HepG2 (cell line): Measurements from ENCODE around the gene GNA14. TPM values are rescaled to one million over a fixed set of nuclear protein-coding genes. Genes with fewer than 3 reads are reported as not detected.

Experiments used
- ATAC-seq: fragments of 200-7000 bp; cut with Tn5 transposase; 3 replicates; pipeline ENCODE4 v1.9.1; 2020; ENCODE audit warnings: mild to moderate bottlenecking, moderate library complexity
- BruUV-seq: library from RNA; stranded (reverse); fragments of 400-500 nt; replicated peaks from 2 replicates; lab custom pipeline; 2021; lab: Mats Ljungman, UMichigan
- CTCF ChIA-PET: fragments of 300-600 bp; formaldehyde crosslinking; extraction: SDS; loops from one replicate; lab custom pipeline; 2021; ENCODE audit warnings: low total read pairs, inconsistent platforms, low intra/inter-chr PET ratio; lab: Yijun Ruan, JAX
- POLR2A ChIA-PET: fragments of 350-600 bp; sonication (Branson Sonifier 250); formaldehyde crosslinking; loops from one replicate; lab custom pipeline; 2020; ENCODE audit warnings: antibody characterized with exemption, inconsistent platforms; lab: Yijun Ruan, JAX
- DNase-seq: peaks from one replicate; pipeline ENCODE4 v3.0.0-alpha.2; 2015; ENCODE audit warnings: low spot score
- FAIRE-seq: peaks from 3 replicates; lab custom pipeline; 2011; peaks lifted over from hg19 to GRCh38; lab: Jason Lieb, UNC
- H2AFZ ChIP-seq: one replicate; pipeline ENCODE4 v1.6.1; 2011; ENCODE audit warnings: low read length, inconsistent platforms
- H3K27ac ChIP-seq: fragments of 300-600 bp; 3 replicates; pipeline ENCODE4 v1.8.0; 2011; ENCODE audit warnings: mixed run types, mild to moderate bottlenecking, mixed read lengths, low read length, inconsistent platforms; ENCODE audit not compliant: insufficient read depth; ENCODE audit errors: extremely low read length
- H3K27me3 ChIP-seq, 2 experiments: fragments of 200-600 bp in 1 of 2; 2 replicates in 1 of 2; 3 replicates in 1 of 2; pipeline versions ENCODE4 v1.6.0 to v1.8.0; 2011; ENCODE audit warnings: low read length in 2 of 2, mild to moderate bottlenecking in 2 of 2, moderate library complexity in 2 of 2, inconsistent platforms in 1 of 2; ENCODE audit not compliant: insufficient read depth in 2 of 2, control insufficient read depth in 1 of 2
- H3K36me3 ChIP-seq, 2 experiments: fragments of 200-600 bp in 1 of 2; replicated peaks in 1 of 2; 2 replicates in 1 of 2; 3 replicates in 1 of 2; pipeline versions ENCODE4 v1.5.1 to v1.8.0; 2011; ENCODE audit warnings: low read length in 2 of 2, inconsistent platforms in 1 of 2; ENCODE audit not compliant: insufficient read depth in 2 of 2, control insufficient read depth in 1 of 2
- H3K4me1 ChIP-seq: 2 replicates; pipeline ENCODE4 v1.5.1; 2012; ENCODE audit warnings: low read length, inconsistent platforms; ENCODE audit not compliant: insufficient read depth
- H3K4me2 ChIP-seq: 2 replicates; pipeline ENCODE4 v1.6.0; 2011; ENCODE audit warnings: low read depth, low read length, inconsistent platforms
- H3K4me3 ChIP-seq, 3 experiments: fragments of 200-600 bp in 1 of 3; sonication (generic), shearing (Covaris generic) in 1 of 3; replicated peaks in 1 of 3; 2 replicates each; pipeline ENCODE4 v1.5.1; 2011 to 2016; ENCODE audit warnings: low read length in 3 of 3, inconsistent platforms in 2 of 3, low read depth in 2 of 3, mild to moderate bottlenecking in 2 of 3, control low read depth in 1 of 3, mixed read lengths in 1 of 3; ENCODE audit not compliant: insufficient read depth in 1 of 3
- H3K79me2 ChIP-seq: one replicate; pipeline ENCODE4 v1.6.1; 2011; ENCODE audit warnings: low read length, inconsistent platforms; ENCODE audit not compliant: insufficient read depth
- H3K9ac ChIP-seq: 2 replicates; pipeline ENCODE4 v1.6.0; 2011; ENCODE audit warnings: mild to moderate bottlenecking, low read depth, low read length, inconsistent platforms; ENCODE audit not compliant: insufficient read depth
- H3K9me3 ChIP-seq: 2 replicates; pipeline ENCODE4 v1.5.1; 2012; ENCODE audit warnings: mild to moderate bottlenecking, low read length
- H4K20me1 ChIP-seq: 2 replicates; pipeline ENCODE4 v1.6.0; 2011; ENCODE audit warnings: inconsistent platforms, mild to moderate bottlenecking, low read length, moderate library complexity; ENCODE audit not compliant: insufficient read depth
- AGO2 ChIP-seq: fragments of 200-400 bp; formaldehyde crosslinking; optimal IDR thresholded peaks from 2 replicates; pipeline ENCODE3; 2017; ENCODE audit warnings: mild to moderate bottlenecking, low read depth, low read length, moderate library complexity
- AHR ChIP-seq: IDR thresholded peaks from 2 replicates; pipeline ENCODE4 v1.6.1; 2018; ENCODE audit warnings: missing genetic modification reagents, missing compliant biosample characterization
- CSRNP2 ChIP-seq: sonication (generic); formaldehyde crosslinking; conservative IDR thresholded peaks from 2 replicates; pipeline ENCODE4 v1.8.0; 2022; ENCODE audit warnings: low read depth, missing genetic modification reagents
- E2F1 ChIP-seq: sonication (generic); formaldehyde crosslinking; IDR thresholded peaks from 2 replicates; pipeline ENCODE4 v1.5.0; 2020; ENCODE audit warnings: missing genetic modification reagents
- ELK4 ChIP-seq: sonication (generic); formaldehyde crosslinking; IDR thresholded peaks from 2 replicates; pipeline ENCODE4 v1.9.0; 2021; ENCODE audit warnings: missing genetic modification reagents, borderline replicate concordance
- HES4 ChIP-seq: sonication (generic); formaldehyde crosslinking; IDR thresholded peaks from 2 replicates; pipeline ENCODE4 v1.9.0; 2021; ENCODE audit warnings: mild to moderate bottlenecking, missing genetic modification reagents, borderline replicate concordance
- HHEX ChIP-seq: IDR thresholded peaks from 2 replicates; pipeline ENCODE4 v1.6.1; 2016; ENCODE audit warnings: control low read depth
- MED8 ChIP-seq: sonication (generic); formaldehyde crosslinking; IDR thresholded peaks from 2 replicates; pipeline ENCODE4 v1.8.1; 2023; ENCODE audit warnings: mild to moderate bottlenecking, missing genetic modification reagents; ENCODE audit not compliant: insufficient replicate concordance
- MLXIP ChIP-seq: sonication (generic); formaldehyde crosslinking; IDR thresholded peaks from 2 replicates; pipeline ENCODE4 v1.9.0; 2021; ENCODE audit warnings: missing genetic modification reagents, borderline replicate concordance
- NFATC3 ChIP-seq: sonication (generic); formaldehyde crosslinking; IDR thresholded peaks from 2 replicates; pipeline ENCODE4 v1.5.1; 2020; ENCODE audit warnings: mild to moderate bottlenecking, missing genetic modification reagents
- YY1 ChIP-seq: IDR thresholded peaks from 2 replicates; pipeline ENCODE4 v1.6.1; 2011; ENCODE audit warnings: low read length, low read depth, moderate library complexity, mild to moderate bottlenecking; ENCODE audit not compliant: insufficient read depth, insufficient replicate concordance
- ZNF256 ChIP-seq: sonication (generic); formaldehyde crosslinking; conservative IDR thresholded peaks from 2 replicates; pipeline ENCODE4 v1.4.0; 2020; ENCODE audit warnings: missing genetic modification reagents
- ZNF263 ChIP-seq: sonication (generic); formaldehyde crosslinking; IDR thresholded peaks from 2 replicates; pipeline ENCODE4 v1.4.0; 2020; ENCODE audit warnings: missing genetic modification reagents
- ZNF337 ChIP-seq: sonication (generic); formaldehyde crosslinking; IDR thresholded peaks from 2 replicates; pipeline ENCODE4 v1.5.1; 2020; ENCODE audit warnings: missing genetic modification reagents, low read depth, mild to moderate bottlenecking, borderline replicate concordance
- ZNF619 ChIP-seq: sonication (generic); formaldehyde crosslinking; IDR thresholded peaks from 2 replicates; pipeline ENCODE4 v1.4.0; 2020; ENCODE audit warnings: mild to moderate bottlenecking, missing genetic modification reagents
- ZNF724P ChIP-seq: sonication (generic); formaldehyde crosslinking; IDR thresholded peaks from 2 replicates; pipeline ENCODE4 v1.8.0; 2022; ENCODE audit warnings: missing genetic modification reagents, borderline replicate concordance
- ZNF768 ChIP-seq: sonication (generic); formaldehyde crosslinking; IDR thresholded peaks from 2 replicates; pipeline ENCODE4 v1.4.0; 2020; ENCODE audit warnings: missing genetic modification reagents
- ZNF782 ChIP-seq: sonication (generic); formaldehyde crosslinking; IDR thresholded peaks from 2 replicates; pipeline ENCODE4 v1.4.0; 2020; ENCODE audit warnings: missing genetic modification reagents, mild to moderate bottlenecking, borderline replicate concordance
- WGBS: methylation state at CpG from one replicate; pipeline ENCODE4 v1.1.6; 2017; ENCODE audit warnings: low lambda C conversion rate; 5-methylcytosine and 5-hydroxymethylcytosine counted together
- in situ Hi-C: cut with HindIII; loops from 2 replicates; pipeline ENCODE4 v1.10.0; 2017; ENCODE audit warnings: low pct_unique_long_range_greater_than_20kb; ENCODE audit not compliant: extremely low pct_ligation_motif_present
- intact Hi-C: fragments of 100-400 bp; cut with micrococcal nuclease; formaldehyde crosslinking; loops from one replicate; pipeline ENCODE4 v1.10.0; 2022; ENCODE audit not compliant: unreplicated experiment
- polyA plus RNA-seq, 8 experiments: library from polyadenylated mRNA; depleted of rRNA in 3 of 8; stranded (reverse) in 7 of 8; unstranded in 1 of 8; fragments of >200 nt; fragmentation: Illumina TruSeq in 4 of 8; extraction: Trizol in 4 of 8; gene quantifications; 2 replicates each; pipeline versions ENCODE4 v1.2.1 to v1.2.3, GENCODE V29; 2011 to 2016; ENCODE audit warnings: low read depth in 4 of 8, missing spikeins in 1 of 8, mixed read lengths in 1 of 8; ENCODE audit not compliant: insufficient read depth in 1 of 8
- total RNA-seq, 5 experiments: library from RNA; depleted of rRNA; stranded (reverse); fragments of >200 nt; fragmentation: Illumina TruSeq; extraction: Trizol; gene quantifications; 2 replicates each; pipeline ENCODE4 v1.2.3, GENCODE V29; 2016; ENCODE audit warnings: low read depth in 1 of 5

GNA14 gene
- total and polyA plus RNA-seq, 2 of the 13 experiments (the other 11 are each of a cell fraction or from before 2014, with no cell fraction given): not detected

- POLR2A ChIA-PET: no interaction called here
- Histone ChIP-seq H3K36me3 (no peaks in the 10 kb centered on the region), H3K4me1 (no peaks in the 10 kb centered on the region), H3K4me2 (no peak overlapping the region), H2AFZ (no peak overlapping the region), H3K9me3 (no peaks in the 10 kb centered on the region), H4K20me1 (no peaks in the 10 kb centered on the region), H3K4me3 (no peak overlapping the region), H3K27ac (no peak overlapping the region), H3K27me3 (peaks cover 0 to 21% of the 10 kb centered on the region in 2 experiments; a peak in 2 of 5 replicates), H3K79me2 (no peaks in the 10 kb centered on the region), H3K9ac (no peak overlapping the region)
- no peak for TF ChIP-seq CSRNP2 (CRISPR knock-in tag)
- TF ChIP-seq E2F1 (CRISPR knock-in tag): no peak
- no peak for TF ChIP-seq ZNF724P (CRISPR knock-in tag)
- TF ChIP-seq AGO2: no peak
- no peak for TF ChIP-seq MED8 (CRISPR knock-in tag)
- no peak for TF ChIP-seq AHR
- no peak for TF ChIP-seq ZNF337 (CRISPR knock-in tag)
- no peak for TF ChIP-seq ZNF782 (CRISPR knock-in tag)
- no peak for TF ChIP-seq ELK4 (CRISPR knock-in tag)
- TF ChIP-seq NFATC3 (CRISPR knock-in tag): no peak
- no peak for TF ChIP-seq MLXIP
- TF ChIP-seq HHEX (CRISPR knock-in tag): no peak
- no peak for TF ChIP-seq ZNF263 (CRISPR knock-in tag)
- no peak for TF ChIP-seq ZNF768 (CRISPR knock-in tag)
- TF ChIP-seq HES4 (CRISPR knock-in tag): no peak
- no peak for TF ChIP-seq ZNF619 (CRISPR knock-in tag)
- no peak for TF ChIP-seq YY1
- TF ChIP-seq ZNF256: no peak
- FAIRE-seq: no peak
- 48% methylated on average over 9 of the region's 12 CpGs for WGBS
- in situ Hi-C loops: no loop called here
- CTCF ChIA-PET: no interaction called here
- no TSS peak for BruUV-seq
- intact Hi-C loops: no loop called here
- no peak for DNase-seq
- ATAC-seq: no peak
These were observed 61.5 kb downstream of the GNA14 start for GRCh38 chr9:77586591-77586990.
